Measurements from ENCODE around the gene GCC1. TPM values are rescaled to one million over a fixed set of nuclear protein-coding genes. Genes with fewer than 3 reads are reported as not detected.

GCC1 gene
- total and polyA plus RNA-seq, 2 experiments from 2014 or later, result 9.6 to 15.6 TPM

DNA sequence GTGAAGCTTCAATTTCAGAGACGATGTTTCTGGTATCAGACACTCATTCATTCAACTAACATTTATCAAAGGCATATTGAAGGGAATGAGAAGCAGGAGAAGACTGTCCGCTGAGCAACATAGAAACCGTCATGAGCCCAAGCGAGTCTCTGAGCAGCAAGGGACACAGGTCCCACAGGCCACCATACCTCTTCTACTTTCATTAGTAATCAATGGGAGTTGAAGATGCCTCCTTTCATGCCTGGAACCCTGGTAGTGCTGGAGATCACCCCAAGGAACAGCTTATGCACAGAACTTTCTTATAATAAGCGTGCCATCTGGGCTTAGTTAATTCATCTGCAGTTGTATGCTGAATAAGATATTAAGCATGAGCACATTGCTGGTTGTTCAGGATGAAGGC is 31.3 kb upstream of the GCC1 start:
- no peaks in the 10 kb centered on the region for H3K36me3 ChIP-seq
- H3K4me3 ChIP-seq, result no peak overlapping the region
- no peaks in the 10 kb centered on the region for H3K9me3 ChIP-seq (ENCODE audit: low read depth)
- H3K27ac ChIP-seq, result no peak overlapping the region
- H3K4me1 ChIP-seq (ENCODE audit: low read depth), result no peaks in the 10 kb centered on the region
- peaks cover 58% of the 10 kb centered on the region for H3K27me3 ChIP-seq
- no peak for DNase-seq (ENCODE audit: low read depth in 1 of 2, low spot score in 1 of 2)
- TF ChIP-seq, protein P1, sequence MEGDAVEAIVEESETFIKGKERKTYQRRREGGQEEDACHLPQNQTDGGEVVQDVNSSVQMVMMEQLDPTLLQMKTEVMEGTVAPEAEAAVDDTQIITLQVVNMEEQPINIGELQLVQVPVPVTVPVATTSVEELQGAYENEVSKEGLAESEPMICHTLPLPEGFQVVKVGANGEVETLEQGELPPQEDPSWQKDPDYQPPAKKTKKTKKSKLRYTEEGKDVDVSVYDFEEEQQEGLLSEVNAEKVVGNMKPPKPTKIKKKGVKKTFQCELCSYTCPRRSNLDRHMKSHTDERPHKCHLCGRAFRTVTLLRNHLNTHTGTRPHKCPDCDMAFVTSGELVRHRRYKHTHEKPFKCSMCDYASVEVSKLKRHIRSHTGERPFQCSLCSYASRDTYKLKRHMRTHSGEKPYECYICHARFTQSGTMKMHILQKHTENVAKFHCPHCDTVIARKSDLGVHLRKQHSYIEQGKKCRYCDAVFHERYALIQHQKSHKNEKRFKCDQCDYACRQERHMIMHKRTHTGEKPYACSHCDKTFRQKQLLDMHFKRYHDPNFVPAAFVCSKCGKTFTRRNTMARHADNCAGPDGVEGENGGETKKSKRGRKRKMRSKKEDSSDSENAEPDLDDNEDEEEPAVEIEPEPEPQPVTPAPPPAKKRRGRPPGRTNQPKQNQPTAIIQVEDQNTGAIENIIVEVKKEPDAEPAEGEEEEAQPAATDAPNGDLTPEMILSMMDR (IDR thresholded peaks at IDR 0.05; ENCODE audit: low read depth, low read length), result no peak

DNA sequence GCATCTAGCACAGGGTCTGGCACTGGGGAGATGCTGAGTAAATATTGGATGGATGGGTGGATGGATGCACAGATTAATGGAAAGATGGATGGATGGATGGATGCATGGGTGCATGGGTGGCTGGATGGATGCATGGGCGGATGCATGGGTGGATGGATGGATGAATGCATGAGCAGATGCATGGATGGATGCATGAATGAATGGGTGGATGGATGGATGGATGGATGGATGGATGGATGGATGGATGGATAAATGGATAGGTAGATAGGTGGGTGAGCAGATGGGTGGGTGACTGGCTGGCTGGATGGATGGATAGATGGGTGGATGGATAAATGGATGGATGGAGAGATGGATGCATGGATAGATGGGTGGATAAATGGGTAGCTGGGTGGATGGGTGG is 26.9 kb upstream of the GCC1 start:
- Histone ChIP-seq H3K36me3 (no peaks in the 10 kb centered on the region), H3K4me3 (no peak overlapping the region), H3K27me3 (peaks cover 30% of the 10 kb centered on the region), H3K9me3 (ENCODE audit: low read depth) (no peaks in the 10 kb centered on the region), H3K27ac (no peak overlapping the region), H3K4me1 (ENCODE audit: low read depth) (no peaks in the 10 kb centered on the region)
- TF ChIP-seq, protein P1 (IDR thresholded peaks at IDR 0.05; ENCODE audit: low read depth, low read length), result no peak
- DNase-seq (ENCODE audit: low read depth in 1 of 2, low spot score in 1 of 2), result no peak

- TF ChIP-seq, protein P1 (IDR thresholded peaks at IDR 0.05; ENCODE audit: low read depth, low read length), result no peak
- H3K4me1 ChIP-seq (ENCODE audit: low read depth), result no peaks in the 10 kb centered on the region
- H3K4me3 ChIP-seq, result no peak overlapping the region
- H3K27ac ChIP-seq, result no peak overlapping the region
- H3K9me3 ChIP-seq (ENCODE audit: low read depth), result no peaks in the 10 kb centered on the region
- DNase-seq (ENCODE audit: low read depth in 1 of 2, low spot score in 1 of 2), result no peak
- peaks cover 2% of the 10 kb centered on the region for H3K27me3 ChIP-seq
- no peaks in the 10 kb centered on the region for H3K36me3 ChIP-seq
Measured at GRCh38 chr7:127609297-127609696, 23.9 kb upstream of the GCC1 start.

GRCh38 chr7:127608446-127608845 is 23.1 kb upstream of the GCC1 start:
- no peak overlapping the region for H3K27ac ChIP-seq
- no peak overlapping the region for H3K4me3 ChIP-seq
- DNase-seq (ENCODE audit: low read depth in 1 of 2, low spot score in 1 of 2), result no peak
- no peaks in the 10 kb centered on the region for H3K27me3 ChIP-seq
- no peaks in the 10 kb centered on the region for H3K9me3 ChIP-seq (ENCODE audit: low read depth)
- H3K36me3 ChIP-seq, result no peaks in the 10 kb centered on the region
- no peaks in the 10 kb centered on the region for H3K4me1 ChIP-seq (ENCODE audit: low read depth)
- TF ChIP-seq, protein P1 (IDR thresholded peaks at IDR 0.05; ENCODE audit: low read depth, low read length), result no peak

- no peaks in the 10 kb centered on the region for H3K27me3 ChIP-seq
- H3K27ac ChIP-seq, result no peak overlapping the region
- H3K9me3 ChIP-seq (ENCODE audit: low read depth), result no peaks in the 10 kb centered on the region
- no peaks in the 10 kb centered on the region for H3K4me1 ChIP-seq (ENCODE audit: low read depth)
- no peaks in the 10 kb centered on the region for H3K36me3 ChIP-seq
- DNase-seq (ENCODE audit: low read depth in 1 of 2, low spot score in 1 of 2), result no peak
- TF ChIP-seq, protein P1 (IDR thresholded peaks at IDR 0.05; ENCODE audit: low read depth, low read length), result no peak
- H3K4me3 ChIP-seq, result no peak overlapping the region
Measured at GRCh38 chr7:127600885-127601284, 15.5 kb upstream of the GCC1 start.

- Histone ChIP-seq H3K36me3 (no peaks in the 10 kb centered on the region), H3K4me3 (no peak overlapping the region), H3K9me3 (ENCODE audit: low read depth) (no peaks in the 10 kb centered on the region), H3K27ac (no peak overlapping the region), H3K4me1 (ENCODE audit: low read depth) (no peaks in the 10 kb centered on the region), H3K27me3 (no peaks in the 10 kb centered on the region)
- TF ChIP-seq, protein P1 (IDR thresholded peaks at IDR 0.05; ENCODE audit: low read depth, low read length), result peak; percentile 47
- DNase-seq (ENCODE audit: low read depth in 1 of 2, low spot score in 1 of 2), result peak in 1 of 2 donors; percentile 26
Measured at GRCh38 chr7:127598318-127598717, 12.9 kb upstream of the GCC1 start.
